Mesenchymal stem cell (in vitro differentiated cells and primary cell): ENCODE data around the gene DUS1L.

Experiments
- DNase-seq: peaks from one replicate; pipeline ENCODE4 v3.0.0-alpha.2; 2013
- H2AFZ ChIP-seq: one replicate; pipeline ENCODE4 v1.6.1; 2013; ENCODE audit warnings: low read depth, mild to moderate bottlenecking, control low read depth, inconsistent platforms, low read length, moderate library complexity
- H2AK5ac ChIP-seq: 2 replicates; pipeline ENCODE4 v1.6.1; 2013; ENCODE audit warnings: low read length, moderate library complexity, mild to moderate bottlenecking, inconsistent platforms; ENCODE audit not compliant: severe bottlenecking
- H2BK120ac ChIP-seq: one replicate; pipeline ENCODE4 v1.6.1; 2013; ENCODE audit warnings: low read depth, mild to moderate bottlenecking, inconsistent platforms, low read length, moderate library complexity
- H2BK12ac ChIP-seq, 2 experiments: one replicate each; pipeline ENCODE4 v1.6.1; 2013; ENCODE audit warnings: inconsistent platforms in 2 of 2, low read length in 2 of 2, mild to moderate bottlenecking in 2 of 2, moderate library complexity in 2 of 2, control low read depth in 1 of 2
- H2BK15ac ChIP-seq: one replicate; pipeline ENCODE4 v1.6.1; 2013; ENCODE audit warnings: mild to moderate bottlenecking, low read depth, inconsistent platforms; ENCODE audit not compliant: poor library complexity, severe bottlenecking
- H2BK5ac ChIP-seq: 2 replicates; pipeline ENCODE4 v1.6.1; 2013; ENCODE audit warnings: low read depth, mild to moderate bottlenecking, low read length, control low read depth, inconsistent platforms; ENCODE audit not compliant: poor library complexity, severe bottlenecking
- H3K14ac ChIP-seq, 2 experiments: one replicate each; pipeline ENCODE4 v1.6.1; 2013; ENCODE audit warnings: inconsistent platforms in 2 of 2, low read length in 2 of 2, control low read depth in 1 of 2, mild to moderate bottlenecking in 1 of 2, moderate library complexity in 1 of 2
- H3K18ac ChIP-seq, 2 experiments: one replicate each; pipeline ENCODE4 v1.6.1; 2013; ENCODE audit warnings: inconsistent platforms in 2 of 2, low read length in 2 of 2, control low read depth in 1 of 2, low read depth in 1 of 2, mild to moderate bottlenecking in 1 of 2
- H3K23ac ChIP-seq, 2 experiments: one replicate each; pipeline ENCODE4 v1.6.1; 2013; ENCODE audit warnings: inconsistent platforms in 2 of 2, low read length in 2 of 2, mild to moderate bottlenecking in 2 of 2, moderate library complexity in 2 of 2, control low read depth in 1 of 2
- H3K27ac ChIP-seq: 2 replicates; pipeline ENCODE4 v1.5.1; 2013; ENCODE audit warnings: mild to moderate bottlenecking, moderate library complexity, low read length, control low read depth, inconsistent platforms; ENCODE audit not compliant: poor library complexity, severe bottlenecking
- H3K27me3 ChIP-seq, 2 experiments: 2 replicates each; pipeline versions ENCODE4 v1.6.1 to v1.7.0; 2013; ENCODE audit warnings: low read length in 2 of 2, mild to moderate bottlenecking in 2 of 2, moderate library complexity in 2 of 2, control low read depth in 1 of 2, inconsistent platforms in 1 of 2; ENCODE audit not compliant: control insufficient read depth in 1 of 2, insufficient read depth in 1 of 2
- H3K36me3 ChIP-seq, 2 experiments: 2 replicates each; pipeline versions ENCODE4 v1.6.1 to v1.7.0; 2013; ENCODE audit warnings: low read length in 2 of 2, control low read depth in 1 of 2, inconsistent platforms in 1 of 2, low read depth in 1 of 2, mild to moderate bottlenecking in 1 of 2; ENCODE audit not compliant: insufficient read depth in 2 of 2, control insufficient read depth in 1 of 2
- H3K4ac ChIP-seq, 2 experiments: one replicate each; pipeline ENCODE4 v1.6.1; 2013; ENCODE audit warnings: inconsistent platforms in 2 of 2, low read length in 2 of 2, mild to moderate bottlenecking in 2 of 2, moderate library complexity in 2 of 2, control low read depth in 1 of 2, low read depth in 1 of 2
- H3K4me1 ChIP-seq: 2 replicates; pipeline ENCODE4 v1.6.1; 2013; ENCODE audit warnings: low read depth, low read length, control low read depth; ENCODE audit not compliant: control insufficient read depth, insufficient read depth
- H3K4me2 ChIP-seq: 2 replicates; pipeline ENCODE4 v1.6.1; 2013; ENCODE audit warnings: low read length, mild to moderate bottlenecking, inconsistent platforms; ENCODE audit not compliant: poor library complexity, severe bottlenecking
- H3K4me3 ChIP-seq, 2 experiments: 2 replicates each; pipeline versions ENCODE4 v1.5.1 to v1.7.0; 2013; ENCODE audit warnings: low read length in 2 of 2, mild to moderate bottlenecking in 2 of 2, control low read depth in 1 of 2, low read depth in 1 of 2; ENCODE audit not compliant: insufficient read depth in 1 of 2
- H3K79me1 ChIP-seq: replicated peaks from 2 replicates; pipeline ENCODE4 v1.6.1; 2013; ENCODE audit warnings: mild to moderate bottlenecking, control low read depth, low read length, inconsistent platforms; ENCODE audit not compliant: poor library complexity, severe bottlenecking
- H3K9ac ChIP-seq: 2 replicates; pipeline ENCODE4 v1.7.0; 2013; ENCODE audit warnings: mild to moderate bottlenecking, low read length, moderate library complexity
- H3K9me3 ChIP-seq: 2 replicates; pipeline ENCODE4 v1.7.0; 2013; ENCODE audit warnings: mild to moderate bottlenecking, low read length; ENCODE audit not compliant: control insufficient read depth
- H4K8ac ChIP-seq: one replicate; pipeline ENCODE4 v1.6.1; 2013; ENCODE audit warnings: inconsistent platforms, mild to moderate bottlenecking, low read length, moderate library complexity
- H4K91ac ChIP-seq: one replicate; pipeline ENCODE4 v1.6.1; 2013; ENCODE audit warnings: mild to moderate bottlenecking, low read length, inconsistent platforms
- WGBS: methylation state at CpG from one replicate; pipeline ENCODE4 v1.1.7; 2013; ENCODE audit warnings: mixed read lengths; 5-methylcytosine and 5-hydroxymethylcytosine counted together

The DUS1L gene

DNA sequence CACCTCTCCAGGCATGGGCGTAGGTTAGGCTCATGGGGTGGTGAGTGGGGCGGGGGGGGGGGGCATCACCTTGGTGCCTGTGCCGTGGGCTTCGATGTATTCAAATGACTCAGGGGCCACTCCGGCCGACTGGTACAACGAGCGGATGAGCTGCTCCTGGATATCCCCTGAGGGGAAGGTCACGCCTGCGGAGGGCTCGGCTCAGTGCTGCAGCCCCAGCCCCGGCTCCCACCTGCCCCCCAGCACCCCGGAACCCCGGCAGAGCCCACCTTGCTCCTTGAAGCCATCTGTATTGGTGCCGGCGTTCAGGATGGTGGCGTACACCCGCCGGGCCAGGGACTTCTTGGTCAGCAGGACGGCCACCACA, 27.0 kb upstream of the DUS1L start:
- no peak overlapping the region for H2BK5ac ChIP-seq
- H2AK5ac ChIP-seq: no peak overlapping the region
- no peak overlapping the region for H3K27ac ChIP-seq
- 95% methylated on average over 20 of the region's 20 CpGs for WGBS
- H3K9me3 ChIP-seq: no peaks in the 10 kb centered on the region
- no peak overlapping the region for H2BK12ac ChIP-seq
- H3K9ac ChIP-seq: no peak overlapping the region
- H3K4me1 ChIP-seq: peaks cover 21% of the 10 kb centered on the region
- no peak overlapping the region for H4K91ac ChIP-seq
- no peak overlapping the region for H3K4ac ChIP-seq
- H3K23ac ChIP-seq: no peak overlapping the region
- no peaks in the 10 kb centered on the region for H3K27me3 ChIP-seq
- H3K36me3 ChIP-seq: peaks cover 73 to 95% of the 10 kb centered on the region in 2 experiments
- no peak for DNase-seq
- H3K4me3 ChIP-seq: no peak overlapping the region
- no peak overlapping the region for H2BK120ac ChIP-seq
- peaks cover 39% of the 10 kb centered on the region for H3K79me1 ChIP-seq
- H4K8ac ChIP-seq: no peak overlapping the region
- H3K18ac ChIP-seq: no peak overlapping the region
- H3K4me2 ChIP-seq: no peak overlapping the region
- H2BK15ac ChIP-seq: no peak overlapping the region
- H3K14ac ChIP-seq: no peak overlapping the region
- no peak overlapping the region for H2AFZ ChIP-seq

DNA sequence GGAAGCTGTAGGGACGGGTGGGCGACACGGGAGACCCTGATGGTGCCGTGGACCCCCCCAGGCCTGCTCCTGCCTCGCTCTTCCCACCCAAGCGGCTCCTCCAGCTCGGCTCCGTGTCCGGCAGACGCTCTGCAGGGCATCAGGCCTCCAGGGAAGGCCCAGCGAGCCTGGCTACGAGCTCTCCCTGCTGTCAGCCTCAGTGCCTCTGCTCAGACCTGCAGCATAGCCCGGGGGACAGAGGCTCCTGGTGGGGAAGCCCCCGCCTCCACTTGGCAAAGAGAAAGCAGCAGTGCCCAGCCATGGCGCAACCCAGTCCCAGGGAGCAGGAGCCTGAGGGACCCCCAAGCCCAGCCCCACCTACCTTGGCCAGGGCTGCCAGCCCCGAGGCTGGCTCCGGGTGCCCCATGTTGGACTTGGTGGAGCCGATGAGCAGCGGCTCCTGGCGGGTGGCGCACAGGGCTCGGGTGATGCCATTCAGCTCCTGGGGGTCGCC, 26.5 kb upstream of the DUS1L start:
- no peak overlapping the region for H3K9ac ChIP-seq
- H3K36me3 ChIP-seq: peaks cover 77 to 98% of the 10 kb centered on the region in 2 experiments
- WGBS: 95% methylated on average over 23 of the region's 23 CpGs
- H3K9me3 ChIP-seq: no peaks in the 10 kb centered on the region
- H2AK5ac ChIP-seq: no peak overlapping the region
- peaks cover 39% of the 10 kb centered on the region for H3K79me1 ChIP-seq
- no peak overlapping the region for H2BK15ac ChIP-seq
- no peak overlapping the region for H4K91ac ChIP-seq
- H4K8ac ChIP-seq: no peak overlapping the region
- no peak overlapping the region for H3K27ac ChIP-seq
- H3K27me3 ChIP-seq: no peaks in the 10 kb centered on the region
- H2BK12ac ChIP-seq: no peak overlapping the region
- DNase-seq: no peak
- no peak overlapping the region for H3K4me2 ChIP-seq
- no peak overlapping the region for H3K18ac ChIP-seq
- no peak overlapping the region for H2BK120ac ChIP-seq
- no peak overlapping the region for H3K4me3 ChIP-seq
- no peak overlapping the region for H2AFZ ChIP-seq
- no peak overlapping the region for H3K23ac ChIP-seq
- H3K14ac ChIP-seq: no peak overlapping the region
- no peak overlapping the region for H3K4ac ChIP-seq
- H2BK5ac ChIP-seq: no peak overlapping the region
- peaks cover 20% of the 10 kb centered on the region for H3K4me1 ChIP-seq

DNA sequence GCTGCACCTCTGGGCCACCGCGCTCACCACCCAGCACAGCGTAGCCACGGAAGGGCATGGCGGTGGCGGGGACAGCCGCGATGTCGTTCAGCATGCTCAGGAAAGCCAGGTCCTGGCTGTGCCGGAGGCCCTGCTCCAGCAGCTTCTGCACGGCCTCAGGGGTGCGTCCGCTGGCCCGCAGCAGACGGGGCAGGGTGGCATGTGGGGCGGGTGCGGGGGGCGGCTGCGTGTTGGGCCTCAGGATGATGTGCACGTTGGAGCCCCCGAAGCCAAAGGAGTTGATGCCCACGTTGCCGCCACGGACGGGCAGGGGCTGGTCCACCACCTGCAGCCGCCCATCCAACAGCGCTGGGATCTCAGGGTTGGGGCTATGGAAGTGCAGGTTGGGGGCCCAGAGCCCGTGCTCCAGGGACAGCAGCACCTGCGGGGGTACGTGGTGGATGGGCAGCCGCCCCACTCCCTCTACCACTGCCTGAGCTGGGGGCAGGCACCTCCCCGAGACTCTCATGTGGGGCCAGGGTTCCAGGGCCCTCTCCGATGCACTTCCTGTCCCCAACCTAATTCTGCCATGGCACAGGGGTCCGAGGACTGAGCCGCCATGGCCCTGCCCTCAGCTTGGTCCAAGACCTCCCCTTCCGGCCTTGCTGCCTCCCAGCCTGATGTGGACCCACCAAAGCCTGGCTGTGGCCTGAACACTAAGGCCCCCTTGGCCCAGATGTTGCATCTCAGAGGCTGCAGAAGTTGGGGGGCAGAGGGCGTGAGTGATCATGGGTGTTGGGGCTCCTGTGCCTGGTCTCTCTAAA, 25.9 kb upstream of the DUS1L start:
- Histone ChIP-seq H3K14ac (no peak overlapping the region), H4K8ac (peak overlapping the region; percentile 3), H2BK12ac (no peak overlapping the region), H3K4me2 (no peak overlapping the region), H2BK15ac (no peak overlapping the region), H3K9me3 (no peaks in the 10 kb centered on the region), H4K91ac (no peak overlapping the region), H3K4ac (no peak overlapping the region), H3K36me3 (peaks cover 84 to 100% of the 10 kb centered on the region in 2 experiments), H3K9ac (no peak overlapping the region), H3K4me1 (peaks cover 14% of the 10 kb centered on the region), H3K27ac (no peak overlapping the region), H3K4me3 (no peak overlapping the region), H3K79me1 (peaks cover 43% of the 10 kb centered on the region), H2AK5ac (no peak overlapping the region), H2AFZ (no peak overlapping the region), H3K18ac (no peak overlapping the region), H2BK120ac (no peak overlapping the region), H3K23ac (no peak overlapping the region), H3K27me3 (no peaks in the 10 kb centered on the region), H2BK5ac (no peak overlapping the region)
- WGBS: 98% methylated on average over 36 of the region's 37 CpGs
- no peak for DNase-seq

DNA sequence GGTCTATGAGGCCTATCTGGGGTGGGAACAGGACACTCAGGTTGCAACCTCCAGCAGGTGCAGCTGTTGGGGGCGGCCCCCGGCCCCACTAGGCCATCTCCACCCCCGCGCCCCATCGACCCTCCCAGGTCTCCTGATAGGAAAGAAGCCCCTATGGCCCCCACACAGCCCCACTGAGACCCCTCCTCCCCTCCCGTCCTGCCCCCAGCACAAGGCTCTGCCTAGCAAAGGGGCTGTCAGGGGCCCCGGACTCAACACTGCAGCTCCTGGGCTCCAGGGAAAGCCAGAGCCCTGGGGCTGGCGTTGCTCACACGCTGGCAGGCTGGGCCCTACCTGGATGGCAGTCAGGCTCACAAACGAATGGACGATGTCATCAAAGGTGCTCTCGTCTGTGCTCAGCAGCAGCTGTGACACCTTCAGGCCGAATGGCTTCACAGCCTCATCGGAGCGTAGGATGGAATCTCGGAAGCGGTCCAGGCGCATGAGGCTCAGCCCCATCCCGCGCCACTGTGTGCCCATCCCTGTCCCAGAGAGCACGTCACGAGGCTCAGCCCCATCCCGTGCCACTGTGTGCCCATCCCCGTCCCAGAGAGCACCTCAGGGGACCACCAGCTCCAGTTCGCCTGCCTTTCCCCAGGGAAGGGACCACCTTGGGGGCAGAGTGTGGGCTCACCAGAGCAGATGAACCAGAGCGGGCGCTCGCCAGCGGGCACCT, 25.1 kb upstream of the DUS1L start:
- peaks cover 85 to 100% of the 10 kb centered on the region in 2 experiments for H3K36me3 ChIP-seq
- no peak overlapping the region for H3K27ac ChIP-seq
- peaks cover 45% of the 10 kb centered on the region for H3K79me1 ChIP-seq
- H3K18ac ChIP-seq: peak overlapping the region in 1 of 2 experiments; percentile 25
- H3K27me3 ChIP-seq: no peaks in the 10 kb centered on the region
- H4K8ac ChIP-seq: no peak overlapping the region
- H2BK5ac ChIP-seq: no peak overlapping the region
- H3K4me1 ChIP-seq: peaks cover 6% of the 10 kb centered on the region
- H3K9me3 ChIP-seq: no peaks in the 10 kb centered on the region
- H3K4ac ChIP-seq: no peak overlapping the region
- no peak overlapping the region for H2BK12ac ChIP-seq
- no peak overlapping the region for H3K14ac ChIP-seq
- H2AK5ac ChIP-seq: no peak overlapping the region
- H3K4me3 ChIP-seq: no peak overlapping the region
- no peak overlapping the region for H4K91ac ChIP-seq
- H3K4me2 ChIP-seq: no peak overlapping the region
- H2BK15ac ChIP-seq: no peak overlapping the region
- WGBS: 98% methylated on average over 29 of the region's 29 CpGs
- no peak overlapping the region for H3K23ac ChIP-seq
- no peak for DNase-seq
- no peak overlapping the region for H2BK120ac ChIP-seq
- H3K9ac ChIP-seq: no peak overlapping the region
- no peak overlapping the region for H2AFZ ChIP-seq
